Sigmoid colon (tissue), 4 donors: ENCODE data around the gene TENM3.

Experiments
- CTCF ChIP-seq, 4 experiments: fragments of 450-650 bp in 3 of 4; fragments of 200-600 bp in 1 of 4; IDR thresholded peaks; one replicate each; pipeline ENCODE4 v1.5.1; 2016 to 2019; ENCODE audit warnings: antibody characterized with exemption in 4 of 4, mild to moderate bottlenecking in 3 of 4, moderate library complexity in 2 of 4
- POLR2AphosphoS5 ChIP-seq, 4 donors: sonication (generic); formaldehyde crosslinking; IDR thresholded peaks; one replicate each; pipeline ENCODE4 v1.6.1; 2017; ENCODE audit warnings: antibody characterized with exemption in 4 of 4

GRCh38 chr4:182715548-182715947, 472.3 kb downstream of the TENM3 start:
- TF ChIP-seq POLR2AphosphoS5 (IDR thresholded peaks at IDR 0.05) (no peak), CTCF (IDR thresholded peaks at IDR 0.05) (no peak)
